ENCODE data around the gene CPEB1.
"Not testable (repeated sequence)": the region's sequence is repeated elsewhere in the genome, so short reads cannot be mapped to it uniquely, and the experiment has no call there.

- not testable (repeated sequence) for TF ChIP-seq POLR2A (IDR thresholded peaks at IDR 0.05; ENCODE audit: low read length); GATA1 (IDR thresholded peaks at IDR 0.05; ENCODE audit: low read depth, low read length)
These were observed 149.2 kb downstream of the CPEB1 start for GRCh38 chr15:82497978-82498377.

Data from erythroblast (primary cell).